Caco-2 (cell line): ENCODE results near the gene SARS1. TPM values are rescaled to one million over a fixed set of nuclear protein-coding genes. Genes with fewer than 3 reads are reported as not detected.

Experiments used
- BruUV-seq: library from RNA; stranded (reverse); fragments of 400-500 nt; replicated peaks from 2 replicates; lab custom pipeline; 2021; lab: Mats Ljungman, UMichigan
- CTCF ChIA-PET: fragments of 300-600 bp; sonication (Branson Sonifier 250); formaldehyde crosslinking; loops from one replicate; lab custom pipeline; 2022; ENCODE audit warnings: antibody characterized with exemption; lab: Charles Lee
- POLR2A ChIA-PET: fragments of 300-600 bp; sonication (Branson Sonifier 250); formaldehyde crosslinking; loops from one replicate; lab custom pipeline; 2022; ENCODE audit warnings: antibody characterized with exemption; lab: Charles Lee
- DNase-seq, 2 experiments: peaks; one replicate each; pipeline versions ENCODE4 v3.0.0 to v3.0.0-alpha.2; 2020 to 2022
- H3K27me3 ChIP-seq: replicated peaks from 2 replicates; pipeline ENCODE4 v1.6.0; 2011; ENCODE audit warnings: low read length; ENCODE audit not compliant: control insufficient read depth, insufficient read depth
- H3K36me3 ChIP-seq: 2 replicates; pipeline ENCODE4 v1.5.1; 2011; ENCODE audit warnings: low read length; ENCODE audit not compliant: control insufficient read depth, insufficient read depth
- H3K4me1 ChIP-seq: fragments of 250-450 bp; sonication (Bioruptor Pico); 2 replicates; pipeline ENCODE4 v1.5.1; 2020; ENCODE audit warnings: mild to moderate bottlenecking
- H3K4me3 ChIP-seq: 2 replicates; pipeline ENCODE4 v1.5.1; 2011; ENCODE audit warnings: low read depth, mild to moderate bottlenecking, control low read depth, low read length
- H3K9me3 ChIP-seq: fragments of 250-450 bp; sonication (Bioruptor Pico); 2 replicates; pipeline ENCODE4 v1.5.1; 2020; ENCODE audit warnings: mild to moderate bottlenecking, moderate library complexity
- H3K27ac Mint-ChIP-seq: one replicate; pipeline ENCODE4 v1.8.0; 2022; ENCODE audit warnings: mixed read lengths; ENCODE audit not compliant: unreplicated experiment
- H3K27me3 Mint-ChIP-seq: one replicate; pipeline ENCODE4 v1.8.0; 2022; ENCODE audit warnings: mixed read lengths; ENCODE audit not compliant: insufficient read depth, unreplicated experiment
- H3K36me3 Mint-ChIP-seq: one replicate; pipeline ENCODE4 v1.8.0; 2022; ENCODE audit warnings: mild to moderate bottlenecking, mixed read lengths; ENCODE audit not compliant: insufficient read depth, unreplicated experiment
- H3K4me1 Mint-ChIP-seq: one replicate; pipeline ENCODE4 v1.8.0; 2022; ENCODE audit warnings: low read depth, mixed read lengths; ENCODE audit not compliant: unreplicated experiment
- H3K4me3 Mint-ChIP-seq: one replicate; pipeline ENCODE4 v1.8.0; 2022; ENCODE audit warnings: mild to moderate bottlenecking, moderate library complexity, mixed read lengths; ENCODE audit not compliant: unreplicated experiment
- H3K9me3 Mint-ChIP-seq: one replicate; pipeline ENCODE4 v1.8.0; 2022; ENCODE audit warnings: mixed read lengths; ENCODE audit not compliant: unreplicated experiment
- CTCF ChIP-seq, 2 experiments: fragments of 200-600 bp in 1 of 2; IDR thresholded peaks; 1 replicate in 1 of 2; 2 replicates in 1 of 2; pipeline versions ENCODE4 v1.5.1 to v1.8.0; 2011 to 2022; ENCODE audit warnings: antibody characterized with exemption in 1 of 2, control low read depth in 1 of 2, inconsistent platforms in 1 of 2, low read depth in 1 of 2, low read length in 1 of 2, mild to moderate bottlenecking in 1 of 2, moderate library complexity in 1 of 2; ENCODE audit not compliant: insufficient read depth in 1 of 2, severe bottlenecking in 1 of 2, unreplicated experiment in 1 of 2
- intact Hi-C: fragments of 100-400 bp; cut with micrococcal nuclease; formaldehyde crosslinking; loops from one replicate; pipeline ENCODE4 v1.10.0; 2022; ENCODE audit not compliant: unreplicated experiment
- total RNA-seq: library from RNA; stranded (reverse); gene quantifications from 2 replicates; pipeline ENCODE4 v1.2.3, GENCODE V29; 2022

SARS1 gene
- total RNA-seq, 1 experiment from 2014 or later: 225 TPM

GRCh38 chr1:109208836-109209463 lies 4.8 kb upstream of the SARS1 start:
- Mint-ChIP-seq H3K4me3 (no peak overlapping the region), H3K36me3 (peaks cover 5% of the 10 kb centered on the region), H3K27me3 (no peaks in the 10 kb centered on the region), H3K4me1 (no peaks in the 10 kb centered on the region), H3K27ac (no peak overlapping the region), H3K9me3 (no peaks in the 10 kb centered on the region)
- no TSS peak for BruUV-seq
- DNase-seq: no peak
- Histone ChIP-seq H3K36me3 (no peaks in the 10 kb centered on the region), H3K9me3 (no peaks in the 10 kb centered on the region), H3K4me3 (no peak overlapping the region), H3K4me1 (no peaks in the 10 kb centered on the region), H3K27me3 (no peaks in the 10 kb centered on the region)
- TF ChIP-seq CTCF (IDR thresholded peaks at IDR 0.05; ENCODE audit: insufficient read depth in 1 of 2, low read depth in 1 of 2, low read length in 1 of 2, severe bottlenecking in 1 of 2, unreplicated experiment in 1 of 2): no peak
- ChIA-PET CTCF (no interaction called here), POLR2A (no interaction called here)
- intact Hi-C loops: no loop called here

DNA sequence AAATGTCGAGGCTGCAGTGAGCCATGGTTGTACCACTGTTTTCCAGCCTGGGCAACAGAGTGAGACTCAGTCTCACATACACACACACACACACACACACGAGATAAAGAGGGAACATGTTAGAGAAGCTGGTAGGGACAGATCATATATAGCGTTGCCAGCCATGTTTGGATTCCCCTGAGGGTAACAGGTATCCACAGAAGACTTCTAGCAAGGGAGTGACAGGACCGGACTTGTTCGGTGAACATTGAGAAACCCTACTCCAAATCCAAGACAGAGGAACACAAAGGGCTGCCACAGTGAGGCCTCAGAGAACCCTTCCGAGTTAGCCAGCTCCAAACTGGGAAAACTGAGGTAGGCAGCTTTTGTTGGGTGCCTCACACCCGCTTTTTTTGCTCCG lies 3.7 kb upstream of the SARS1 start:
- POLR2A ChIA-PET: no interaction called here
- BruUV-seq: no TSS peak
- Mint-ChIP-seq H3K9me3 (no peaks in the 10 kb centered on the region), H3K4me1 (no peaks in the 10 kb centered on the region), H3K27ac (no peak overlapping the region), H3K27me3 (no peaks in the 10 kb centered on the region), H3K36me3 (peaks cover 16% of the 10 kb centered on the region), H3K4me3 (no peak overlapping the region)
- Histone ChIP-seq H3K9me3 (no peaks in the 10 kb centered on the region), H3K4me1 (peaks cover under 1% of the 10 kb centered on the region; the same call in 1 of the 2 replicates), H3K36me3 (no peaks in the 10 kb centered on the region), H3K27me3 (no peaks in the 10 kb centered on the region), H3K4me3 (no peak overlapping the region)
- TF ChIP-seq CTCF (IDR thresholded peaks at IDR 0.05; ENCODE audit: insufficient read depth in 1 of 2, low read depth in 1 of 2, low read length in 1 of 2, severe bottlenecking in 1 of 2, unreplicated experiment in 1 of 2): no peak
- no peak for DNase-seq
- CTCF ChIA-PET: no interaction called here
- intact Hi-C loops: no loop called here

- DNase-seq: no peak
- no peaks in the 10 kb centered on the region for H3K27me3 Mint-ChIP-seq
- H3K4me1 ChIP-seq: peaks cover 7% of the 10 kb centered on the region; the same call in 1 of the 2 replicates
- no peaks in the 10 kb centered on the region for H3K27me3 ChIP-seq
- peak overlapping the region; percentile 95 for H3K4me3 Mint-ChIP-seq
- H3K27ac Mint-ChIP-seq: peak overlapping the region; percentile 94
- POLR2A ChIA-PET: interaction anchor here (0.8 to 1.0 kb wide), 2 partner anchors 32 to 123 kb away, joined by 3 to 4 read pairs; no protein-coding TSS in a partner anchor
- no peak for TF ChIP-seq CTCF (IDR thresholded peaks at IDR 0.05; ENCODE audit: insufficient read depth in 1 of 2, low read depth in 1 of 2, low read length in 1 of 2, severe bottlenecking in 1 of 2, unreplicated experiment in 1 of 2)
- H3K9me3 ChIP-seq: no peaks in the 10 kb centered on the region
- BruUV-seq: no TSS peak
- peaks cover 39% of the 10 kb centered on the region for H3K36me3 Mint-ChIP-seq
- CTCF ChIA-PET: interaction anchor here (0.6 to 1.0 kb wide), 2 partner anchors 12 to 171 kb away, joined by 4 to 5 read pairs; no protein-coding TSS in a partner anchor
- H3K9me3 Mint-ChIP-seq: peaks cover 3% of the 10 kb centered on the region
- intact Hi-C loops: no loop called here
- H3K4me3 ChIP-seq: peak overlapping the region; percentile 30
- H3K36me3 ChIP-seq: no peaks in the 10 kb centered on the region
- peaks cover 2% of the 10 kb centered on the region for H3K4me1 Mint-ChIP-seq
Measured at GRCh38 chr1:109213345-109213823, 334 bp upstream of the SARS1 start.
